ENCODE data around the gene PSMD4.

Gene PSMD4

DNA sequence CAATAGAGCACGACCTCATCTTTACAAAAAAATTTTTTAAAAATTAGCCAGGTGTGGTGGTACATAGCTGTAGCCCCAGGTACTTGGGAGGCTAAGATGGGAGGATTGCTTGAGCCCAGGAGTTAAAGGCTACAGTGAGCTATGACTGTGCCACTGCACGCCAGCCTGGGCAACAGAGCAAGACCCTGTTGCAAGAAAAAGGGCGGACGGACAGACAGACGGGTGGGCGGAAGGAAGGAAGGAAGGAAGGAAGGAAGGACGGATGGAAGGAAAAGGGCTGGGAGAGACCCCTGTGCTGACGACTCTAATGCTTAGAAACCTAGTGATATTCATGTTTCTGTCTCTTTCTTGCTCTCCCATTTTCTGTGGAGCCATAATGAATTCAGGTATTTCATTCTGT lies 58.3 kb downstream of the PSMD4 start:
- no peak for TF ChIP-seq POLR2AphosphoS5 (IDR thresholded peaks at IDR 0.05; ENCODE audit: low read depth, low read length)
- no peak for TF ChIP-seq TAF1 (IDR thresholded peaks at IDR 0.05; ENCODE audit: borderline replicate concordance, low read depth, low read length)
- FAIRE-seq (no peak), DNase-seq (ENCODE audit: insufficient read length) (no peak)

GRCh38 chr1:151313501-151313900 lies 59.0 kb downstream of the PSMD4 start:
- FAIRE-seq = no peak
- DNase-seq (ENCODE audit: insufficient read length) = no peak
- TF ChIP-seq POLR2A (IDR thresholded peaks at IDR 0.05; ENCODE audit: low read depth, low read length) (no peak), POLR2AphosphoS5 (IDR thresholded peaks at IDR 0.05; ENCODE audit: low read depth, low read length) (no peak), TAF1 (IDR thresholded peaks at IDR 0.05; ENCODE audit: borderline replicate concordance, low read depth, low read length) (no peak)

- FAIRE-seq = no peak
- TF ChIP-seq POLR2A (IDR thresholded peaks at IDR 0.05; ENCODE audit: low read depth, low read length) = no peak
- no peak for TF ChIP-seq POLR2AphosphoS5 (IDR thresholded peaks at IDR 0.05; ENCODE audit: low read depth, low read length)
- TF ChIP-seq TAF1 (IDR thresholded peaks at IDR 0.05; ENCODE audit: borderline replicate concordance, low read depth, low read length) = no peak
- no peak for DNase-seq (ENCODE audit: insufficient read length)
These were observed 59.8 kb downstream of the PSMD4 start for GRCh38 chr1:151314137-151314875.

DNA sequence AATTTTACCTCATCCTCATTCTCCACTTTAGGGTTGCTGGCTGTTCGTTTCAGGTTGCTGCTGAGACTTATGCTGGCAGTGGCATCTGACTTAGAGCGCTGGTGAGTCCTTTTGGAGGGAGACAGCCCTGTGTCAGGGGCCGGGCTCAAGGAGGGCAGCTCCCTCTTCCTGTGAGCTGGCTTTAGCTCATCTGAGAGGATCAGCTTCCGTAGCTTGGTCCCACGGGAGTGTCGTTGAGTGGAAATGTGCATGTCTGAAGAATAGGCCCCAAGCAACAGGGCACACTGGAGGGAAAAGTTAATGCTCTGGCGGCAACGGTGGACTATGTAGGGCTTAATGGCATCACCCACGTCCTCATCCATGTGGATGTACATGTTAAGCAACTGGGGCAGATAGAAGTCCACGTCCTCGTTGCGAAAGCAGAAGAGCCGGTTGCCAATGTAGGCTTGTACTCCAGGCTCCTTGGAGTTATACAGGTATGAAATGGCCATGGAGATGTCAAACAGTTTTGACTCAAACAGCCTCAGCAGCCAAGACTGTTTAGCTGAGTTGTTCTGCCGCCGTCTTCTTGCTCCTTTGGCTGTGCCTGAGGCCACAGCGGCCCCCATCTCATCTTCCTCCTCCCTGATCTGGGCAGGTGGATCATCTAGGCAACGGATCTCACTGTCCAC lies 61.2 kb downstream of the PSMD4 start:
- TF ChIP-seq POLR2AphosphoS5 (IDR thresholded peaks at IDR 0.05; ENCODE audit: low read depth, low read length) (no peak), TAF1 (IDR thresholded peaks at IDR 0.05; ENCODE audit: borderline replicate concordance, low read depth, low read length) (no peak), POLR2A (IDR thresholded peaks at IDR 0.05; ENCODE audit: low read depth, low read length) (no peak)
- DNase-seq (ENCODE audit: insufficient read length) (no peak), FAIRE-seq (no peak)
